ENCODE results near the gene CDC42EP2. TPM values are rescaled to one million over a fixed set of nuclear protein-coding genes. Genes with fewer than 3 reads are reported as not detected.
A peak's percentile ranks its signal among the peaks of the same experiment; 100 is the strongest.

Gene CDC42EP2
- total and polyA plus RNA-seq, 3 donors from 2014 or later, result 3.5 to 5.1 (median 4.4) TPM

DNA sequence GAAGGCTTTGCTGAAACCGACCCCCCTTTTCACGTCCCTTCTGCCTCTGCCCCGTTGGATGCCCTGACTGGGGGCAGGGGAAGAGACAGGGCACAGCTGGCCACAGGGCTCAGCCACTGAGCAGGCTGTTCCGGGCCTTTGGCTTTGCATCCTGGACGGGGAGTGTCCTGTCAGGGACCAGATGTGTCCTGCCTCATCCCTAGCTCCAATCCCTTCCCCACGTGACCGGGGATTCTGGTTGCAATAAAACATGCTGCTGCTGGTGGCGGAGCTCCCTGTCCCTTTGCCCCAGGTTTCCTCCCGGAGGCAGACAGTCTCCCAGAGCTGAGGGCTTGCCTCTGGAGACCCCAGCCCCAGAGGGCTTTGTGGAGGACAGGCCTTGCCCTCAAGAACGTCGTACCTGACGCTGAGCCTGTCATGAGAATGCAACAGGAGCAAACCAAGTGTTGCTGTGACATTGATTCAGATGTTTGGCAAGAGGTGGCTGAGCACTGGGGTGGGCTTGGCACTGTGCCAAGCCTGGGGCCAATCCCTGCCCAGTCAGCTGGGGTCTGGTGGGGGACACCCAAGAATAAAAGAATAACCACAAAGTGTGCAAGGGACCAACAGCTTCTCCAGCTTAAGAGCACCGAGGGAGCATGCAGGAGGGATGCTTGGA lies 7.3 kb downstream of the CDC42EP2 start:
- Histone ChIP-seq H3K9me3 (no peaks in the 10 kb centered on the region), H3K4me3 (no peak overlapping the region), H3K27me3 (no peaks in the 10 kb centered on the region), H3K36me3 (ENCODE audit: low read depth, missing control alignments) (no peaks in the 10 kb centered on the region), H3K27ac (no peak overlapping the region), H3K4me1 (peaks cover 5% of the 10 kb centered on the region)
- intact Hi-C loops (cut with DNase I; ENCODE audit: low total_unique reads), result no loop called here
- TF ChIP-seq POLR2A (IDR thresholded peaks at IDR 0.05), result no peak
- TF ChIP-seq, protein P1, sequence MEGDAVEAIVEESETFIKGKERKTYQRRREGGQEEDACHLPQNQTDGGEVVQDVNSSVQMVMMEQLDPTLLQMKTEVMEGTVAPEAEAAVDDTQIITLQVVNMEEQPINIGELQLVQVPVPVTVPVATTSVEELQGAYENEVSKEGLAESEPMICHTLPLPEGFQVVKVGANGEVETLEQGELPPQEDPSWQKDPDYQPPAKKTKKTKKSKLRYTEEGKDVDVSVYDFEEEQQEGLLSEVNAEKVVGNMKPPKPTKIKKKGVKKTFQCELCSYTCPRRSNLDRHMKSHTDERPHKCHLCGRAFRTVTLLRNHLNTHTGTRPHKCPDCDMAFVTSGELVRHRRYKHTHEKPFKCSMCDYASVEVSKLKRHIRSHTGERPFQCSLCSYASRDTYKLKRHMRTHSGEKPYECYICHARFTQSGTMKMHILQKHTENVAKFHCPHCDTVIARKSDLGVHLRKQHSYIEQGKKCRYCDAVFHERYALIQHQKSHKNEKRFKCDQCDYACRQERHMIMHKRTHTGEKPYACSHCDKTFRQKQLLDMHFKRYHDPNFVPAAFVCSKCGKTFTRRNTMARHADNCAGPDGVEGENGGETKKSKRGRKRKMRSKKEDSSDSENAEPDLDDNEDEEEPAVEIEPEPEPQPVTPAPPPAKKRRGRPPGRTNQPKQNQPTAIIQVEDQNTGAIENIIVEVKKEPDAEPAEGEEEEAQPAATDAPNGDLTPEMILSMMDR (IDR thresholded peaks at IDR 0.05), result no peak
- DNase-seq, result peak; percentile 36
- 44 to 74% methylated on average over 12 to 13 of the region's 13 CpGs for WGBS, 2 donors

DNA sequence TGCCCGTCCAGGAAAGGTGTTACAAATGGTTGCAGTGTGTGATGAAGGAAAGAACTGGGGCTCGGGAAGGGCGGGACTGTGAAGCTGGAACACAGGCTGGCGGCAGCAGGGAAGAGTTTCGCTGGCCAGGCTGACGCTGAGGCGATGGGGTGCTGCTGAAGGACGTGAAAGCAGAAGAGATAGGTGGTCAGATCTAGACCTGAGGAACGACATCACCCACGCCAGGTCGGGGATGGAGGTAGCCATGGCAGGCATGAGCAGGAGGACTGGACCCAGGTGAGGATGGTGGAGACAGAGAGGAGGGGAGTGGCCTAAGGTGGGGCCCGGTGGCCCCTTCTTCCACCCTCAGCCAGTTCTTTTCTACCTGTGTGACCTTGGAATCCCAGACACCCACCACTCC lies 9.1 kb downstream of the CDC42EP2 start:
- WGBS, 2 donors, result 74 to 78% methylated on average over 12 of the region's 12 CpGs

DNA sequence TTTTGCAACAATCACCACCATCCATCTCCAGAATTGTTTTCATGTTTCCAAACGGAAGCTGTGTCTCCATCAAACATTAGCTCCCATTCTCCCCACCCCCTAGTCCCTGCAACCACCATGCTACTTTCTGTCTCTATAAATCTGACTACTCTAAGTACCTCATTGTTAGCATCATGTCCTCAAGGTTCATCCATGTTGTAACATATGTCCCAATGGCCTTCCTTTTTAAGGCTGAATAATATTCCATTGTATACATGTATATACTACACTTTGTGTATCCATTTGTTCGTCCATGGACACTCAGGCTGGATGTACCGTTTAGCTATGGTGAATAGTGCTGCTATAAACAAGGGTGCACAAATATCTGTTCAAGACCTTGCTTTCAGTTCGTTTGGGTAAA lies 10.8 kb downstream of the CDC42EP2 start:
- no peaks in the 10 kb centered on the region for H3K4me1 ChIP-seq
- H3K9me3 ChIP-seq, result no peaks in the 10 kb centered on the region
- H3K27ac ChIP-seq, result no peak overlapping the region
- H3K27me3 ChIP-seq, result no peaks in the 10 kb centered on the region
- WGBS, 2 donors, result 84 to 85% methylated on average over 4 of the region's 4 CpGs
- intact Hi-C loops (cut with DNase I; ENCODE audit: low total_unique reads), result no loop called here
- H3K36me3 ChIP-seq (ENCODE audit: low read depth, missing control alignments), result no peaks in the 10 kb centered on the region
- no peak for TF ChIP-seq POLR2A (IDR thresholded peaks at IDR 0.05)
- TF ChIP-seq, protein P1 (IDR thresholded peaks at IDR 0.05), result no peak
- no peak overlapping the region for H3K4me3 ChIP-seq
- DNase-seq, result no peak

More for the DNA sequence above, 9.1 kb downstream of the CDC42EP2 start:
- intact Hi-C loops (cut with DNase I; ENCODE audit: low total_unique reads), result no loop called here
- no peak for TF ChIP-seq POLR2A (IDR thresholded peaks at IDR 0.05)
- TF ChIP-seq, protein P1 (IDR thresholded peaks at IDR 0.05), result no peak
- Histone ChIP-seq H3K4me1 (no peaks in the 10 kb centered on the region), H3K36me3 (ENCODE audit: low read depth, missing control alignments) (no peaks in the 10 kb centered on the region), H3K27me3 (no peaks in the 10 kb centered on the region), H3K4me3 (no peak overlapping the region), H3K9me3 (no peaks in the 10 kb centered on the region), H3K27ac (no peak overlapping the region)
- no peak for DNase-seq

DNA sequence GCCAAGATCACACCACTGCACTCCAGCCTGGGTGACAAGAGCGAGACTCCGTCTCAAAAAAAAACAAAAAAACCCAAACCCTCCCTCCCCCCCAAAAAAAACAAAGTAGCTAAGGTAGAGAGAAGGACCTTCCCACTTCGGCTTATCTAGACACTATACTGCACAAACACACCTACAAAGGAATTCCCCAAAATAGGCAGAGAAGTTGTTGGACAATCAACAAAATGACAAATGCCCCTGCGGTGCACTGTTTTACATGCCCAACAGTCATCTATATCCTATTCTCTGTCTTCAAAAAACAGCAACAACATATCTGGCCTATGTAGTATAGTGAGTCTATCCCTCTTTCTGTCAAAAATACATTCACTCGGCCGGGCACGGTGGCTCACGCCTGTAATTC lies 12.4 kb downstream of the CDC42EP2 start:
- no peaks in the 10 kb centered on the region for H3K4me1 ChIP-seq
- no peaks in the 10 kb centered on the region for H3K27me3 ChIP-seq
- DNase-seq, result no peak
- WGBS, 2 donors, result 83 to 94% methylated on average over 8 of the region's 8 CpGs
- intact Hi-C loops (cut with DNase I; ENCODE audit: low total_unique reads), result no loop called here
- no peak for TF ChIP-seq POLR2A (IDR thresholded peaks at IDR 0.05)
- TF ChIP-seq, protein P1 (IDR thresholded peaks at IDR 0.05), result no peak
- no peak overlapping the region for H3K4me3 ChIP-seq
- H3K27ac ChIP-seq, result no peak overlapping the region
- no peaks in the 10 kb centered on the region for H3K9me3 ChIP-seq
- H3K36me3 ChIP-seq (ENCODE audit: low read depth, missing control alignments), result no peaks in the 10 kb centered on the region

DNA sequence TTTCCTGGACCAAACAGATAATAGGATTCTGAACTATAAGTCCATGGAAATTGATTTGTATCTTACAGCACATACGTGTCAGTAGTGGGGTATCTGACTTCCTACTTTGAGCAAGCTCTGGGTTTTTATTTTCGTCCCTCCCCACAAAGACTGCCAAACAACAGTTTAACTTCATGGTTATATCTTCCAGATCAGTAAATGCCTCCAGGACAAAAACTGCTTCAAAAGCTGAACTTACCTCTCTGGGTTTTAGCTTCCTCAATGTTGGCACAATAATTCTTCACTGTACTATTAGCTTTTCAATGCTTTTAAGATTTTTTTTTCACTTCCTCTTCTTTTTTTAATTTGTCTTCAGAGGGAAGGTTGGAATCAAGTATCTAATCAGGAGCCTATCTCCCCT lies 14.8 kb downstream of the CDC42EP2 start:
- Histone ChIP-seq H3K9me3 (no peaks in the 10 kb centered on the region), H3K4me3 (no peak overlapping the region), H3K4me1 (peaks cover 1% of the 10 kb centered on the region), H3K27me3 (no peaks in the 10 kb centered on the region), H3K36me3 (ENCODE audit: low read depth, missing control alignments) (no peaks in the 10 kb centered on the region), H3K27ac (no peak overlapping the region)
- DNase-seq, result no peak
- 54 to 69% methylated on average over 2 of the region's 2 CpGs for WGBS, 2 donors
- intact Hi-C loops (cut with DNase I; ENCODE audit: low total_unique reads), result no loop called here
- TF ChIP-seq POLR2A (IDR thresholded peaks at IDR 0.05), result no peak
- TF ChIP-seq, protein P1 (IDR thresholded peaks at IDR 0.05), result no peak

All from testis (tissue), 3 donors.